Astrocyte (in vitro differentiated cells and primary cell): Measurements from ENCODE around the gene TET1. TPM values are rescaled to one million over a fixed set of nuclear protein-coding genes. Genes with fewer than 3 reads are reported as not detected.

ENCODE experiments used
- DNase-seq: peaks from one replicate; pipeline ENCODE4 v3.0.0-alpha.2; 2010; ENCODE audit warnings: low read depth
- FAIRE-seq: peaks from 2 replicates; lab custom pipeline; 2011; peaks lifted over from hg19 to GRCh38; lab: Jason Lieb, UNC
- H2AFZ ChIP-seq: 2 replicates; pipeline ENCODE4 v1.6.0; 2012; ENCODE audit warnings: low read depth, low read length, inconsistent platforms
- H3K27ac ChIP-seq: 2 replicates; pipeline ENCODE4 v1.5.1; 2011; ENCODE audit warnings: low read depth, low read length, inconsistent platforms
- H3K27me3 ChIP-seq: 2 replicates; pipeline ENCODE4 v1.6.0; 2011; ENCODE audit warnings: low read length, inconsistent platforms; ENCODE audit not compliant: insufficient read depth
- H3K36me3 ChIP-seq: 2 replicates; pipeline ENCODE4 v1.5.1; 2011; ENCODE audit warnings: low read length, inconsistent platforms; ENCODE audit not compliant: insufficient read depth
- H3K4me1 ChIP-seq: 2 replicates; pipeline ENCODE4 v1.5.1; 2011; ENCODE audit warnings: low read length, inconsistent platforms; ENCODE audit not compliant: insufficient read depth
- H3K4me2 ChIP-seq: 2 replicates; pipeline ENCODE4 v1.6.0; 2012; ENCODE audit warnings: low read length, inconsistent platforms
- H3K4me3 ChIP-seq: 2 replicates; pipeline ENCODE4 v1.5.1; 2011; ENCODE audit warnings: low read depth, mild to moderate bottlenecking, low read length, inconsistent platforms; ENCODE audit not compliant: insufficient read depth
- H3K79me2 ChIP-seq: 2 replicates; pipeline ENCODE4 v1.6.0; 2012; ENCODE audit warnings: mild to moderate bottlenecking, low read length, inconsistent platforms; ENCODE audit not compliant: insufficient read depth
- H3K9ac ChIP-seq: 2 replicates; pipeline ENCODE4 v1.6.0; 2012; ENCODE audit warnings: mild to moderate bottlenecking, low read length, inconsistent platforms
- H3K9me3 ChIP-seq: 2 replicates; pipeline ENCODE4 v1.5.1; 2012; ENCODE audit warnings: low read depth, mild to moderate bottlenecking, low read length, inconsistent platforms; ENCODE audit not compliant: insufficient read depth
- H4K20me1 ChIP-seq: 2 replicates; pipeline ENCODE4 v1.6.0; 2012; ENCODE audit warnings: low read length, inconsistent platforms; ENCODE audit not compliant: insufficient read depth
- H3K27ac Mint-ChIP-seq: one replicate; pipeline ENCODE4 v1.8.0; 2021; ENCODE audit warnings: mild to moderate bottlenecking, mixed read lengths; ENCODE audit not compliant: unreplicated experiment
- H3K27me3 Mint-ChIP-seq: one replicate; pipeline ENCODE4 v1.8.0; 2021; ENCODE audit warnings: low read depth, mixed read lengths; ENCODE audit not compliant: unreplicated experiment
- H3K36me3 Mint-ChIP-seq: one replicate; pipeline ENCODE4 v1.8.0; 2021; ENCODE audit warnings: low read depth, mixed read lengths; ENCODE audit not compliant: unreplicated experiment
- H3K4me1 Mint-ChIP-seq: one replicate; pipeline ENCODE4 v1.8.0; 2021; ENCODE audit warnings: low read depth, mixed read lengths; ENCODE audit not compliant: unreplicated experiment
- H3K4me3 Mint-ChIP-seq: one replicate; pipeline ENCODE4 v1.8.0; 2021; ENCODE audit warnings: mild to moderate bottlenecking, moderate library complexity, mixed read lengths; ENCODE audit not compliant: unreplicated experiment
- H3K9me3 Mint-ChIP-seq: one replicate; pipeline ENCODE4 v1.8.0; 2021; ENCODE audit warnings: mild to moderate bottlenecking, mixed read lengths; ENCODE audit not compliant: unreplicated experiment
- CTCF ChIP-seq: IDR thresholded peaks from 2 replicates; pipeline ENCODE4 v1.5.1; 2011; ENCODE audit warnings: low read depth, mild to moderate bottlenecking, inconsistent platforms, low read length, moderate library complexity; ENCODE audit not compliant: insufficient read depth
- EZH2 ChIP-seq: IDR thresholded peaks from 2 replicates; pipeline ENCODE4 v1.6.1; 2012; ENCODE audit warnings: mild to moderate bottlenecking, low read length, inconsistent platforms; ENCODE audit not compliant: insufficient read depth
- total RNA-seq: library from RNA; stranded (reverse); gene quantifications from 2 replicates; pipeline ENCODE4 v1.2.1, GENCODE V29; 2021

The TET1 gene
- total RNA-seq, 1 donor from 2014 or later, result 7.1 TPM

- Histone ChIP-seq H3K27me3 (no peaks in the 10 kb centered on the region), H2AFZ (no peak overlapping the region), H3K4me1 (peaks cover 17% of the 10 kb centered on the region), H3K4me2 (peak overlapping the region; percentile 18), H4K20me1 (no peaks in the 10 kb centered on the region), H3K27ac (no peak overlapping the region), H3K9me3 (no peaks in the 10 kb centered on the region), H3K36me3 (no peaks in the 10 kb centered on the region), H3K9ac (no peak overlapping the region), H3K79me2 (no peaks in the 10 kb centered on the region), H3K4me3 (no peak overlapping the region)
- TF ChIP-seq EZH2, result no peak
- Mint-ChIP-seq H3K27me3 (no peaks in the 10 kb centered on the region), H3K4me3 (peak overlapping the region; percentile 40), H3K36me3 (peaks cover 3% of the 10 kb centered on the region), H3K4me1 (peaks cover 17% of the 10 kb centered on the region), H3K9me3 (no peaks in the 10 kb centered on the region), H3K27ac (no peak overlapping the region)
- FAIRE-seq (no peak), DNase-seq (no peak)
Measured at GRCh38 chr10:68602434-68602833, 42.3 kb downstream of the TET1 start.

DNA sequence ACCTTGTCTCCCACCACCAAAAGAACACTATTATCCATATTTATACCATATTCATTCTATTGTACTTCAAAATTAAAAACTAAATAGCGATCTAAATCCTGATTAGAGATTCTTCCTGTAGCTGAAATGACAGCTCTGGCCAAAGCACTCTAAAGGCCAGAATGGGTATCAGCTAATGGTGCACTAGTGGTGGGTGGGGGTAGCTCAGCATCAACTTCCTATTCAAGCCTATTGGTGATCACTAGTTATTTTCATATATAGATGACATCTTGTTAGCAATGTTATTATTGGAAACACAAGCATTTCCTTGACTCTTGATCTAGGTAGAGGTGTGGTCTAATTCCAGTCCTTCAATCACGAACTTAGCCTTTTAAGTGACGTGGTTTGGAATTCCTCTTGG, 43.6 kb downstream of the TET1 start:
- H3K4me3 Mint-ChIP-seq, result no peak overlapping the region
- no peak overlapping the region for H3K27ac Mint-ChIP-seq
- no peak overlapping the region for H3K9ac ChIP-seq
- TF ChIP-seq CTCF (no peak), EZH2 (no peak)
- no peaks in the 10 kb centered on the region for H4K20me1 ChIP-seq
- no peaks in the 10 kb centered on the region for H3K9me3 Mint-ChIP-seq
- H3K27ac ChIP-seq, result no peak overlapping the region
- H3K36me3 ChIP-seq, result no peaks in the 10 kb centered on the region
- peaks cover 17% of the 10 kb centered on the region for H3K4me1 ChIP-seq
- no peak overlapping the region for H3K4me3 ChIP-seq
- DNase-seq (no peak), FAIRE-seq (no peak)
- H3K27me3 ChIP-seq, result no peaks in the 10 kb centered on the region
- H3K4me2 ChIP-seq, result no peak overlapping the region
- H3K27me3 Mint-ChIP-seq, result no peaks in the 10 kb centered on the region
- H3K4me1 Mint-ChIP-seq, result peaks cover 17% of the 10 kb centered on the region
- H3K36me3 Mint-ChIP-seq, result peaks cover 3% of the 10 kb centered on the region
- no peaks in the 10 kb centered on the region for H3K9me3 ChIP-seq
- no peak overlapping the region for H2AFZ ChIP-seq
- H3K79me2 ChIP-seq, result no peaks in the 10 kb centered on the region

GRCh38 chr10:68604441-68604840, 44.3 kb downstream of the TET1 start:
- no peak for FAIRE-seq

More at GRCh38 chr10:68604441-68604840, 44.3 kb downstream of the TET1 start:
- Mint-ChIP-seq H3K36me3 (peaks cover 3% of the 10 kb centered on the region), H3K27ac (no peak overlapping the region), H3K4me3 (no peak overlapping the region), H3K27me3 (no peaks in the 10 kb centered on the region), H3K4me1 (peaks cover 15% of the 10 kb centered on the region), H3K9me3 (no peaks in the 10 kb centered on the region)
- no peak overlapping the region for H3K27ac ChIP-seq
- no peaks in the 10 kb centered on the region for H3K9me3 ChIP-seq
- H3K27me3 ChIP-seq, result no peaks in the 10 kb centered on the region
- peaks cover 11% of the 10 kb centered on the region for H3K4me1 ChIP-seq
- H3K4me2 ChIP-seq, result no peak overlapping the region
- H3K4me3 ChIP-seq, result no peak overlapping the region
- no peaks in the 10 kb centered on the region for H3K36me3 ChIP-seq
- DNase-seq, result peak; percentile 19
- no peak for TF ChIP-seq CTCF
- H4K20me1 ChIP-seq, result no peaks in the 10 kb centered on the region
- no peak overlapping the region for H2AFZ ChIP-seq
- H3K79me2 ChIP-seq, result no peaks in the 10 kb centered on the region
- no peak overlapping the region for H3K9ac ChIP-seq
